Measurements from ENCODE around the gene ADD1. TPM values are rescaled to one million over a fixed set of nuclear protein-coding genes. Genes with fewer than 3 reads are reported as not detected.

The ADD1 gene
- total RNA-seq, 1 experiment from 2014 or later, result 139 TPM

- H3K36me3 ChIP-seq, result peaks cover 39% of the 10 kb centered on the region
- H3K4me3 ChIP-seq, result no peak overlapping the region
- no peak for DNase-seq
- H3K4me1 ChIP-seq, result no peaks in the 10 kb centered on the region
- no peaks in the 10 kb centered on the region for H3K27me3 ChIP-seq
- no peak overlapping the region for H3K27ac ChIP-seq
- no peaks in the 10 kb centered on the region for H3K9me3 ChIP-seq (replicated peaks)
These were observed 10.5 kb upstream of the ADD1 start for GRCh38 chr4:2832981-2833670.

GRCh38 chr4:2833671-2834000, 10.0 kb upstream of the ADD1 start:
- no peak for DNase-seq
- no peaks in the 10 kb centered on the region for H3K9me3 ChIP-seq (replicated peaks)
- H3K4me1 ChIP-seq, result no peaks in the 10 kb centered on the region
- H3K27ac ChIP-seq, result no peak overlapping the region
- H3K36me3 ChIP-seq, result peaks cover 39% of the 10 kb centered on the region
- H3K27me3 ChIP-seq, result no peaks in the 10 kb centered on the region
- H3K4me3 ChIP-seq, result no peak overlapping the region

GRCh38 chr4:2834001-2834921, 9.4 kb upstream of the ADD1 start:
- H3K4me1 ChIP-seq, result no peaks in the 10 kb centered on the region
- peaks cover 37% of the 10 kb centered on the region for H3K36me3 ChIP-seq
- H3K27ac ChIP-seq, result no peak overlapping the region
- DNase-seq, result no peak
- no peak overlapping the region for H3K4me3 ChIP-seq
- H3K9me3 ChIP-seq (replicated peaks), result no peaks in the 10 kb centered on the region
- no peaks in the 10 kb centered on the region for H3K27me3 ChIP-seq

- H3K4me1 ChIP-seq, result no peaks in the 10 kb centered on the region
- no peak for DNase-seq
- H3K9me3 ChIP-seq (replicated peaks), result no peaks in the 10 kb centered on the region
- H3K4me3 ChIP-seq, result no peak overlapping the region
- peaks cover 27% of the 10 kb centered on the region for H3K36me3 ChIP-seq
- no peaks in the 10 kb centered on the region for H3K27me3 ChIP-seq
- no peak overlapping the region for H3K27ac ChIP-seq
These were observed 7.7 kb upstream of the ADD1 start for GRCh38 chr4:2835978-2836377.

- Histone ChIP-seq H3K27me3 (no peaks in the 10 kb centered on the region), H3K4me1 (no peaks in the 10 kb centered on the region), H3K9me3 (replicated peaks) (no peaks in the 10 kb centered on the region), H3K4me3 (no peak overlapping the region), H3K27ac (no peak overlapping the region), H3K36me3 (peaks cover 27% of the 10 kb centered on the region)
- DNase-seq, result no peak
These were observed 7.2 kb upstream of the ADD1 start for GRCh38 chr4:2836391-2836859.

GRCh38 chr4:2837110-2837903, 6.3 kb upstream of the ADD1 start:
- Histone ChIP-seq H3K4me3 (no peak overlapping the region), H3K36me3 (peaks cover 22% of the 10 kb centered on the region), H3K27me3 (no peaks in the 10 kb centered on the region), H3K9me3 (replicated peaks) (no peaks in the 10 kb centered on the region), H3K4me1 (no peaks in the 10 kb centered on the region), H3K27ac (no peak overlapping the region)
- no peak for DNase-seq

- no peak for DNase-seq
- Histone ChIP-seq H3K36me3 (peaks cover 16% of the 10 kb centered on the region), H3K4me3 (no peak overlapping the region), H3K9me3 (replicated peaks) (no peaks in the 10 kb centered on the region), H3K4me1 (no peaks in the 10 kb centered on the region), H3K27me3 (no peaks in the 10 kb centered on the region), H3K27ac (no peak overlapping the region)
These were observed 5.6 kb upstream of the ADD1 start for GRCh38 chr4:2837904-2838496.

GRCh38 chr4:2839060-2839459, 4.6 kb upstream of the ADD1 start:
- peaks cover 9% of the 10 kb centered on the region for H3K36me3 ChIP-seq
- no peaks in the 10 kb centered on the region for H3K4me1 ChIP-seq
- H3K27me3 ChIP-seq, result no peaks in the 10 kb centered on the region

GRCh38 chr4:2842687-2843262, 869 bp upstream of the ADD1 start:
- no peaks in the 10 kb centered on the region for H3K27me3 ChIP-seq
- no peak for DNase-seq
- no peaks in the 10 kb centered on the region for H3K36me3 ChIP-seq
- peak overlapping the region; percentile 88 for H3K4me3 ChIP-seq
- H3K4me1 ChIP-seq, result no peaks in the 10 kb centered on the region
- H3K27ac ChIP-seq, result peak overlapping the region; percentile 73
- no peaks in the 10 kb centered on the region for H3K9me3 ChIP-seq (replicated peaks)

More at GRCh38 chr4:2839060-2839459, 4.6 kb upstream of the ADD1 start:
- no peak for DNase-seq
- no peak overlapping the region for H3K4me3 ChIP-seq
- H3K27ac ChIP-seq, result no peak overlapping the region
- H3K9me3 ChIP-seq (replicated peaks), result no peaks in the 10 kb centered on the region

GRCh38 chr4:2843941-2844584, 419 bp downstream of the ADD1 start:
- peak overlapping the region; percentile 39 for H3K27ac ChIP-seq
- H3K4me3 ChIP-seq, result peak overlapping the region; percentile 88
- H3K4me1 ChIP-seq, result no peaks in the 10 kb centered on the region
- no peaks in the 10 kb centered on the region for H3K9me3 ChIP-seq (replicated peaks)
- DNase-seq, result peak; percentile 51 to 56
- no peaks in the 10 kb centered on the region for H3K36me3 ChIP-seq
- no peaks in the 10 kb centered on the region for H3K27me3 ChIP-seq

GRCh38 chr4:2846172-2846571, 2.5 kb downstream of the ADD1 start:
- no peaks in the 10 kb centered on the region for H3K27me3 ChIP-seq
- no peak for DNase-seq
- H3K4me3 ChIP-seq, result no peak overlapping the region
- H3K9me3 ChIP-seq (replicated peaks), result no peaks in the 10 kb centered on the region
- H3K36me3 ChIP-seq, result peaks cover 3% of the 10 kb centered on the region; the same call in 1 of the 2 replicates
- no peak overlapping the region for H3K27ac ChIP-seq
- H3K4me1 ChIP-seq, result peaks cover 4% of the 10 kb centered on the region; the same call in 1 of the 2 replicates

- Histone ChIP-seq H3K4me3 (no peak overlapping the region), H3K27me3 (no peaks in the 10 kb centered on the region), H3K9me3 (replicated peaks) (no peaks in the 10 kb centered on the region), H3K4me1 (peaks cover 8% of the 10 kb centered on the region; the same call in 1 of the 2 replicates), H3K36me3 (peaks cover 3% of the 10 kb centered on the region; the same call in 1 of the 2 replicates), H3K27ac (no peak overlapping the region)
- DNase-seq, result no peak
These were observed 3.7 kb downstream of the ADD1 start for GRCh38 chr4:2847302-2847871.

GRCh38 chr4:2848449-2848848, 4.8 kb downstream of the ADD1 start:
- Histone ChIP-seq H3K27me3 (no peaks in the 10 kb centered on the region), H3K9me3 (replicated peaks) (no peaks in the 10 kb centered on the region), H3K27ac (no peak overlapping the region), H3K4me3 (no peak overlapping the region), H3K4me1 (peaks cover 8% of the 10 kb centered on the region; the same call in 1 of the 2 replicates), H3K36me3 (peaks cover 3% of the 10 kb centered on the region; the same call in 1 of the 2 replicates)
- DNase-seq, result no peak
